Activated T-cell treated with anti-CD3 and anti-CD28 coated beads, Interleukin-2, amount 50 U/mL, for 48 hours (primary cell): ENCODE results near the gene ACOT8.
"Not testable (repeated sequence)": the region's sequence is repeated elsewhere in the genome, so short reads cannot be mapped to it uniquely, and the experiment has no call there.

Experiments used
- DNase-seq, 2 experiments: peaks; one replicate each; pipeline ENCODE4 v3.0.0-alpha.2; 2020

ACOT8 gene

DNA sequence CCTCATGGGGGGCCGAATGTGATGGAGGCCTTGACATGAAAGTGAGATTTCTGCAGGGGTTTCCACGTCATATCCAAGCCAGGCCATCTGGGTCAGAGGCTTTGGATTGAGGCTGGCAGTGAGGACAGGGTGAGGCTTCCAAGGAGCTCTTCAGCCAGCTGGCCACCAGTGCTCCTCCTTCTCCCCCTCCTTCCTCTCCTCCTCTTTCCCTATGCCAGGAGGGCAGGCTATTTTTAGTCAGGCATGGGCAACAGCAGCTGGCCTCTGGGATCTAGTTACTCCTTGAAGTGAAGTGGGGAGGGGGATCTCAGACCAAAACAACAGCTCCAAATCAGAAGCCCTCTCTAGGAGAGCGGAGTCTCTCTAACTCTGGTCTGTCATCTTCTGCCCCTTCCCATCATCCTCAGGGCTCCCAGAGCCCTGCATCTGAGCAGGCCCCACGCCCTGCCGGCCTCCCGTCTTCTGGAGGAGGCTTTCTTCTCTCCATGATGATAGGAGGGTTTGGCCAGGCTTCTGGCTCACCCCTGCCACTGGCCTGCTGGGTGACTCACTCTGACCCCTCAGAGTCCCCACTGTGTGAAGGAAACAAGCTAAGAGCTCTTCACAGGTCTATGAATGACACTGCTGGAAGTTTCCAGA is 30.7 kb downstream of the ACOT8 start:
- DNase-seq = no peak

DNA sequence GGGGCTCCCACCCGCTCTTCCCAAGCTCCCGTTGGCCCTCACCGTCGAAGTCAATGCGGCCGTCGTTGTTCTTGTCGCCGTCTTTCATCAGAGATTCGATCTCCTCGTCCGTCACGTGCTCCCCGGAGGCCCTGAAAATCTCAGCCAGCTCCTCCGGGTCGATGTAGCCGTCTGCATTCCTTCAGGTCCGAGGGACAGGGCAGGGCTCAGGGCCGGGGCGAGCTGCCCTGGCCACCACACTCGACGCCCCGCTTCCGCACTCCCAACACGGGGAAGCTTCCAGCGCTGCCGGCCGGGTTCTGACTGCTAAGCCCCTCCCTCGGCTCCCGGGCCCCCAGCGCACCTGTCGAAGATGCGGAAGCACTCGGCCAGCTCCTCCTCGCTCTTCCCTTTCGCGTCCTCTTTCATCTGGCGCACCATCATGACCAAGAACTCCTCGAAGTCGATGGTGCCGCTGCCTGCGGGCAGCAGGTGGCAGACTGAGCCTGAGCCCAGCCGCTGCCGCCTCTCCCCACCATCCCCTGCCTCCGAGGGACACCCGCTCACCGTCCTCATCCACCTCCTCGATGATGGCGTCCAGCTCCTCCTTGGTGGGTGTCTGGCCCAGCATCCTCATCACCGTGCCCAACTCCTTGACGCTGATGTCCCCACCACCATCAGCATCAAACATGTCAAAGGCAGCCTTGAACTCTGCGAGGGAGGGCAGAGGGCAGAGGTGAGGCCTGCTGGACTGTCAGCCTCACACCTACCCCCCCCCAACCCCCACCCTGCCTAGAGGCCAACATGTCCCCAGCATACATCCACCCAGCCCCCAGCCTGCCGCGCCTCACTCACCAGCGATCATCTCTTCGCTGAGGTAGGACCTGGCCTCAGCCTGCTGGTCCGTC is 33.0 kb downstream of the ACOT8 start:
- peak; percentile 54 to 70 for DNase-seq

DNA sequence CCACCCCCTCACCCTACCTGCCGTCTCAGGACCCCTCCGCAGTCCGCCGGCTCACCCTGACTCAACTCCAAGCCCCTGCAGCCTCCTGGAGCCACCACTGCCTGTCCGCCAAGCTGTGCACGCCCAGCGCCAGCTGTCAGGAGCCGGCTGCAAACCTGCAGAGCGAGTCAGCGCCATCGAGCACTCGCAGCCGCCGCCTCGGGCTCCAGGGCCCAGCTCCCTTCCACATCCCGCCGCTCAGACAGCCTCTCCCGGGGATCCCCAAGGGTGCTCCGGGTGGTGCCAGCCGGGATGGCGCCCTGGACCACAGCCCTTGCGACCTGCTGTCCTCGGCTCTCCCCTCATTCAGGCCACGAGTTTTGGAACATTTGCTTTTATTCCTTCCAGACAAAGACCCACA is 34.3 kb downstream of the ACOT8 start:
- DNase-seq = no peak

DNA sequence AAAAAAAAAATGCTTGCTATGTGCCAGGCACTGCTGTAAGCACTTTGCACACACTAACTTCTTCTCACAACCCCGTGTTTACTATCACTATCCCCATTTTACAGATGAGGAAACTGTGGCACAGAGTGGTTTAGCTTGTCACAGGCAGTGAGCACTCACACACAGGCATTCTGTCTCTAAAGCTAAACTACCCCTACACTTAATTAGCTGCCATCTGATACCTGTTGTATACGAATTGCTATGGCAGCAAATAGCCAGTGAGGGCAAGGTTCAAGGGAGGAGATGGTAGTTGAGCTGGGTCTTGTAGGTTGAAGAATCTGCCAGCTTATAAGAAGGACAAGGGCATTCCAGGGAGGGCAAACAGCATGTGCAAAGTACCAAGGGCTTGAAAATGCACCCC is 35.2 kb downstream of the ACOT8 start:
- DNase-seq = no peak

DNA sequence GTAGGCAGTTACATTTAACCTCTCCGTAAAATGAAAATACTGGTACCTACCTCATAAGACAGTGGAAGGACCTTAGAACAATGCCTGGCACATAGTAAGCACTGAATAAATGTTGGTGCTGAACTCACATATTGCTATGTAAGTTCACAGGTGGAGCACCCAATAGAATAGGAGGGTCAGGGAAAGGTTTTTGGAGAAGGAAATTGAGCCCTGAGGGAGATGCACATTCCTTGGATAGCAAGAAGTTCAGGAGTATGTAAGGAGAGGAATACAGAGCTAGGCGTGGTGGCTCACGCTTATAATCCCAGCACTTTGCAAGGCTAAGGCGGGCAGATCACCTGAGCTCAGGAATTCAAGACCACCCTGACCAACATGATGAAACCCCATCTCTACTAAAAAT is 37.7 kb downstream of the ACOT8 start:
- DNase-seq = no peak

DNA sequence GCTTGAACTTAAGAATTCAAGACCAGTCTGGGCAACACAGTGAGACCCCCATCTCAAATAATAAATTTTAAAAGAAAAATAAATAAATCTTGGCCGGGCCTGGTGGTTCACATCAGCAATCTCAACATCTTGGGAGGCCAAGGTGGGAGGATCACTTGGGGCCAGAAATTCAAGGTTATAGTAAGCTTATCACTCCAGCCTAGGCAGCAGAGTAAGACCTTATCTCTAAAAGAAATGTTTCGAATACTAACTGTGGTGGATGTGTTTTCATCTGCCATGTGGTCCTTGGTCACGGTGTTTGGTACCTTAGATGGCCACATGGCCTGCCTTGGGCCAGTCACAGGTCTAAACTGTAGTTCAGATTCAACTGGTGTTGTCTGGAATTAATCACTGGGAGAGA is 39.0 kb downstream of the ACOT8 start:
- DNase-seq = no peak

DNA sequence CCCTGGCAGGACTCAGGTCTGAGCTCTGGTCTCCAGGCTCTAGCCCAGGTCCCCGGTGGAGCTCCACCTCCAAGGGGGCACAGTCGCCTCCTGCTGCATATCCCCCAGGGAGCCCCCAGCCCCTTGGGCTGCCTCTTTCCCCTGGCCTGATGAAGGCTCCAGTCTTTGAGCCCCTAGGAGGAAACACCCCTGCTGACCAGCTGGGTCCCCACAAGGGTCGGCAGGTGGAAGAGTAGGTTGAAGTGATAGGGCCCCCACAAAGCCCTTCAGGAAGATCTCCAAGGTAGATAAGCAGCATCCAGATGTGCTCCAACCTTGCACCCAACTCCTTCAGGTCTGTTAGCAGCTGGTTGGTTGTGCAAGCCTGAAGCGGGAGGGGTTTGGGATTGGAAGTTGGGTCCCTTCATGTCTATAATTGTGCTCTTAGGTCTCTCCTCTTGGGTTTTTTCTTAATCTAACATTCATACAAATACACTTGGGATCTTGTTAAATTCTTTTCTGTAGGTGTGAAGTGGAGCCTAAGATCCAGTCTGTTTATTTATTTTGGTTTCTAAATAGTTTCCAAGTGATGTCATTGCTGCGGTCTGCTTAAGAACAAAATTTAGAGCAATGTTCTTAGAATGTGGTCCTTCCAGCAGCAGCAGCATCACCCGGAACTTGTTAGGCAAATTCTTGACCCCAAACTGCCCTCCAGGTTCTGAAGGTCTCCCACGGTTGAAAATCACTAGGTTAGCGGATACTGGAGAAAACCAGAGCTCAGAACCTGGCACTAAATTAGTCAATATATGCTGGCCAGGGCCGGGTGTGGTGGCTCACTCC is 39.6 kb downstream of the ACOT8 start:
- no peak for DNase-seq

DNA sequence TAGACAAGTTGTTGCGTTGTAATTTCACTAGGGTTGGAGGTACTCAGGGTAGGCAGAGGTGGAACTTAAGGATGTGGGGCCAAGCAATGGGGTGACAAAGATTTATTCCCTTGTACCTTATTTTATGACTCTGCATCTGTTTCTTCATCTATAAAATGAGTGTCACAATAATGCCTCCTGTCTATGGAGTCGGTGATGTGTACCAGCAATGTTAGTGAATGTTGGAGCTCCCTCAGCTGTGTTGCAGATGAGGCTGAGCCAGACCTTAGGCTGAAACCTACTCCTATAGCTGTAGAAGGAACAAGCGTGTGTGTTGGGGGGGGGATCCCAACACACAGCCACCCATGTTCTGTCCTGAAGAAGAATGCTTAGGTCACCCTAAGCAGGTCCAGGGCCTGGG is 40.2 kb downstream of the ACOT8 start:
- DNase-seq = no peak

DNA sequence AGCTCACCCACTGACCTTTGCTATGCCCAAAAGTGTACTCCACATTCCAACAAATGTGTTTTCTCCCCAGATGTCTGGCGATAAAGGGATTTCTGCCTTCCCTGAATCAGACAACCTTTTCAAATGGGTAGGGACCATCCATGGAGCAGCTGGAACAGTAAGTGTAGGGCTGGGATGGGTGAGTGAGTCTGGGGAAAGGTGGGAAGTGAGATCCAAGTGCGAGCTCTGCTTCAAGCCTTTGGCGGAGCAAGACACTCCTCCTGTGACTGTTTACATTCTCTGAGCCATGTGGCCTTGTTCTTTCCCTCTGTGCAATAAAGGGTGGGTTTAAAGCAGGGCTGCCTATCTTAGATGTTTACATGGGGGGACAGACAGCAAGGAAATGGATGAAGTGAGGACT is 42.9 kb downstream of the ACOT8 start:
- no peak for DNase-seq

DNA sequence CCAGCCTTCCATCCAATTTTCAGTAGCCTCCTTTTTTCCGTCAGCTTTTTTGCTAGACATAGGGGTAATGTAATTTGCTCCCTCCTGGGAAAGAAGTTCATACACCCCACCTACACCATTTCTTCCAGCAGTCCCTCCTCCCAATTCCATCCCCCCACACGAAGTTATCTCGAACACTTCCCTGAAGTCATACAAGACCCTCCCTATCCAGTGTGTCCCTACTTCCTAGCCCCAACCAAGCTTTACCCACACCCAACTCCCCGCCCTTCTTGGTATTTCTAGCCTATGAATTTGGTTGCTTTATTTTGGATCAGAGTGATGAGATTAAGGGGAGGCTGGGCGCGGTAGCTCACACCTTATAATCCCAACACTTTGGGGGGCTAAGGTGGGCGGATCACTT is 43.7 kb downstream of the ACOT8 start:
- DNase-seq = no peak

DNA sequence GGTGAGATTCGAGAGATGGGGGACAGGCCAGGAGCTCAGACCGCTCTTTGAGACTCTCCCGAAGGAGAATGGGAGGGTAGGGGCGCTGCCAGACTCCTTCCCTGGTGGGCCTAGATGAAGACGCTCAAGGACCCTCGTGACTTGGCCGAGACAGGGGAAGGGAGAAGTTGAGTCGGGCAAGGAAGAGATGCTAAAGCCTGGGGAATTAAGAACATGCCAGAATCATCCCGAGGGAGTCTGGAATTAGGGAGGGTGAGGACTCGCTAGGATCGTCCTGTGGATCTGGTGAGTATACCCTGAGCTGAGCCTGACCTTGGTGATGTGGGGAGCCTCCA is 44.2 kb downstream of the ACOT8 start:
- no peak for DNase-seq

DNA sequence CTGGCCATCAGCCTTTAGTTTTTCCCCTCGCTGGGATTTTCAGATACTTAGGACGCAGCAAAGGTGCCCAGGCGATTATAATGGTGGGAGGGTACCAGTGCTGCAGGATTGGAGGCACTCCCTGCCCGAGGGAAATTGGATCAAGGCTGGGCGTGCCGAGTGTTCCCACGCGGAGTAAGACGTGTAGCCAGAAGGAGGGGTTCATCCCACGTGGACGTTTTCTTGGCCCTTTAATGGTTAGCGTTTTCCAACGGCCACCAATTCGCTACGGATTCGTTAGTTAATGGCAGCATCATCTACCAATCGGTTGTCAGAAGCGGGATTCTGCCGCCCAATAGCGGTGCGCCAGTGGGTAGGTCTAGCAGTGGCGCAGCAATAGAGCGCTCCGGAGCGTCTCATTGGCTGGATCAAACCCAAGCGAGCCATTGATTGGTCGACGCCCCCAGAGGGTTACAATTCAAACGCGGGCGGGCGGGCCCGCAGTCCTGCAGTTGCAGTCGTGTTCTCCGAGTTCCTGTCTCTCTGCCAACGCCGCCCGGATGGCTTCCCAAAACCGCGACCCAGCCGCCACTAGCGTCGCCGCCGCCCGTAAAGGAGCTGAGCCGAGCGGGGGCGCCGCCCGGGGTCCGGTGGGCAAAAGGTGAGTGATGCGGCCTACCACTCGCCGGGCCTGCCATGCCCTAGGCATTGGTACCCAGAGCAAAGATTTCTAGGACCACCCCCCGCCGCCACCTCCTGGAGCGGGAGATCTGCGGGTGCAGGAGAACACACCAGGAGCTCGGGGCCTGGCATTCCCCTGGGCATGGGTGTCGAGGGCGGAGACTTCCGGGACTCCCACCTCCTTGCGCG is 44.8 kb downstream of the ACOT8 start, which contains the start of gene UBE2C:
Gene UBE2C, plus strand, starts transcription at position 488 of the 849 bp plus-strand sequence. Its CDS starts 52 bp downstream, at position 540.
- DNase-seq = peak; percentile 95 to 96

DNA sequence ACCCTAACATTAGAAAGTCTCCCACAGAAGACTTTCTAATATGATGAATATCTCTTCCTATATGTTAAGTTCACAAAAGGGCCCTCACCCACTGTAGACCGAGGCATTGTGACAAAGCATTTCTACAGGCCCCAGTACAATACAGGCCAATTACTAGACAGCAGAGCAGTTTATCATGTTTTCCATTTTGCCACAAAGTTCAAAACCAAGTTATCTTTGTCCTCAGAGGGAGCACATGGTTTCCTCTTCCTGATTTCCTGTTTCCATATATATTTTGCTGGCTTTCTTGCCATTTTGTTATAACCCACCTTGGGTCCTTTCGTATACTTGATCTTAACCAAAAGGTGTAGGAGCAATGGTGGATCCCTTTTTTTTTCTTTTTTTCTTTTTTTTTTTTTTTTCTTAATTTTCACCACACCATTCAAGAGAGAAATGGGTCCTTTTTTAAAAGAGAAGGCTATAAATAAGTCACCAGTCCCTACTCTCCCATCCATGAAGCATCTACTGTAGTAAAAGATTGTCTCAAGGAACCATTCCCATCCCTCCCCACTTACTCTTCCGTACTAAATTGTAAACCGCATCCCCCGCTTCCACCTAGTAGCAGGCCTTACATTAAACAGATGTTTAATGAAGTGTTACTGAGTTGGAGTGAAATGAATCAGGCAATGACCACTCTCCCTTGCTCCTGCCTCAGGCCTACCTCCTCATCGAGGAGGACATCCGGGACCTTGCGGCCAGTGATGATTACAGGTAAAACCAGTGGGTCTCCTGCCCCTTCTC is 46.8 kb downstream of the ACOT8 start:
- no peak for DNase-seq

DNA sequence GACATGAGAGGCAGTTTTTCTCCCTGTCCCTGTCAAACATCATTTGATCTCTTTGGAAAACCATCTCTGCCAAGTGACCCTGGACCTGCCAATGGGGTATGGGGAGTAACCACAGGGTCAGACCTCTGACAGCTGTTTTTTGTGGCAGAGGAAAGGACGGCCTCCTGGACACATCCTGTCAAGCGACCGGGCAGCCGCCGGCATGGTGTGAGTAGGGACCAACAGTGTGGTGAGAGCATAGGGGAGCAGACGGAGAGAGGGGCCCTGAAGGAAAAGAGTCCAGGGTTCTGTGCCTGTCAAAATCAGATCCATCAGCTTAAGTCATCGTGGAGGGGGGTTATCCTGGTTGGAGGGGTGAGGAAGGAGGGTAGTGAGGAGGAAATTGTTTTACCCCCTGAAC is 55.3 kb downstream of the ACOT8 start:
- no peak for DNase-seq

DNA sequence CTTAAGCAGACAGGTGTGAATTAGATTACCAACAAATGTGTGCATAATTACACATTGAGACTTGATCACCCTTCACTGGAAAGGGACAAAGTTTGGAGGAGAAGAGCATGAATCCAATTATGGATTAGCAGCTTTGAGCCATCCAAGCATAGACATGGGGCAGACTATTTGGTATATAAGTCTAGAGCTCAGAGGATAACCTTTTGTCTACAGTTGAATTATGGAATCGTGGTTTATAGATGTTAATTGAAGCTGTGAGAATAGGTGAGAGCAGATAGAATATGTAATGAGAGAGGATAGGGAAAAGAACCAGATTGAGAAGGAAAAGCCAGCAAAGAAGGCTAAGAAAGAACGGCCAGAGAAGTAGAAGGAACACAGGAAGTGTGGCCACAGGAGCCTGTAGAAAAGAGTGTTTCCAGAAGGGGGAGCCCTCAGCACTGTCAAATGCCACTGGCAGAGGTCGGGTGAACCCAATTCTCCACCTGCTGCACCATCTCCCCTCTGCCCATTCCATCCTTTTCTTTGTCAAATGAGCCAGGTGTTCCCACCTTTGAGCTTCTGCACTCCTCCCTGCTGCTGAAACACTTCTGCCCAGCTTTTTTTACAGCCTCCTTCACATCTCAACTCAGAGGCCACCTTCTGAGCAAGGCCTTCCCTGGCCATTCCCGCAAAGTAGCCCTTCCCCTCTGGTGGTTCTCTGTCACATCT is 58.1 kb downstream of the ACOT8 start:
- peak; percentile 69 to 73 for DNase-seq

DNA sequence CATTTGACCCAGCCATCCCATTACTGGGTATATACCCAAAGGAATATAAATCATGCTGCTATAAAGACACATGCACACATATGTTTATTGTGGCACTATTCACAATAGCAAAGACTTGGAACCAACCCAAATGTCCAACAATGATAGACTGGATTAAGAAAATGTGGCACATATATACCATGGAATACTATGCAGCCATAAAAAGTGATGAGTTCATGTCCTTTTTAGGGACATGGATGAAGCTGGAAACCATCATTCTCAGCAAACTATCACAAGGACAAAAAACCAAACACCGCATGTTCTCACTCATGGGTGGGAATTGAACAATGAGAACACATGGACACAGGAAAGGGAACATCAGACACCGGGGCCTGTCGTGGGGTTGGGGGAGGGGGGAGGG is 59.2 kb downstream of the ACOT8 start:
- DNase-seq = not testable (repeated sequence)

DNA sequence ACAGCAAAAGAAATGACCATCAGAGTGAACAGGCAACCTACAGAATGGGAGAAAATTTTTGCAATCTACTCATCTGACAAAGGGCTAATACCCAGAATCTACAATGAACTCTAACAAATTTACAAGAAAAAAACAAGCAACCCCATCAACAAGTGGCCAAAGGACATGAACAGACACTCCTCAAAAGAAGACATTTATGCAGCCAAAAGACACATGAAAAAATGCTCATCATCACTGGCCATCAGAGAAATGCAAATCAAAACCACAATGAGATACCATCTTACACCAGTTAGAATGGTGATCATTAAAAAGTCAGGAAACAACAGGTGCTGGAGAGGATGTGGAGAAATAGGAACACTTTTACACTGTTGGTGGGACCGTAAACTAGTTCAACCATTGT is 59.7 kb downstream of the ACOT8 start:
- not testable (repeated sequence) for DNase-seq

DNA sequence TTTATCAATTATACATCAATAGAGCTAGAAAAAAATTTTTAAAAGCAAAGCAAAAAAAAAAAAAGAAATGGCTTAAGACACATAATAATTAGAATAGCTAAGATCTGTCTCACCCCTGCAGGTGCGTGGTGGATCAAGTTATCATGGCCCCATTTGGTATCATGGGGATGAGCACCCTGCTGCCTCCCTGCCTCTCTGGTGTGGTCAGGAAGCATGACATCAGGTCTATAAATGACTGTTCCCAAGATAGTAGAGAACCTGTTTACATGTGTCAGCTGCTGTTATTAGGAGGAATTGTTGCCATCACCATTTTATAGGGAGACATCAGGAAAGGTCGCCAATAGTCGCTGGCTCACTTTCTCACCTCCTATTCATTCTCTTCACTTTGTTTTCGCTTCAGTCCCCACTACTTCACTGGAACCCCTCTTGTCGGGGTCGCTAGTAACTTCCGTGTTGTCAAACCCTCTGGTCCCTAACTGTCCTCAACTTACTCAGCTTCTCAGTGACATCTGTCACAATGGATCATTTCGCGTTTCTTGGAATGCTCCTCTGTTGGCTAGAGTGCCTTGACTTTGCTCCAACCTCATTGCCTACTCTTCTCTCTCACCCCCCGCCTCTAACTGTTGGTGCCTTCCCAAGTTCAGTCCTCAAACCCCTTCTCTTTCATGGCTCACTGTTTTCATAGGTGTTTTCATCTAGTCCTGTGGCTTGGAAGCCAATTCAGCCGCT is 60.7 kb downstream of the ACOT8 start:
- DNase-seq = no peak

DNA sequence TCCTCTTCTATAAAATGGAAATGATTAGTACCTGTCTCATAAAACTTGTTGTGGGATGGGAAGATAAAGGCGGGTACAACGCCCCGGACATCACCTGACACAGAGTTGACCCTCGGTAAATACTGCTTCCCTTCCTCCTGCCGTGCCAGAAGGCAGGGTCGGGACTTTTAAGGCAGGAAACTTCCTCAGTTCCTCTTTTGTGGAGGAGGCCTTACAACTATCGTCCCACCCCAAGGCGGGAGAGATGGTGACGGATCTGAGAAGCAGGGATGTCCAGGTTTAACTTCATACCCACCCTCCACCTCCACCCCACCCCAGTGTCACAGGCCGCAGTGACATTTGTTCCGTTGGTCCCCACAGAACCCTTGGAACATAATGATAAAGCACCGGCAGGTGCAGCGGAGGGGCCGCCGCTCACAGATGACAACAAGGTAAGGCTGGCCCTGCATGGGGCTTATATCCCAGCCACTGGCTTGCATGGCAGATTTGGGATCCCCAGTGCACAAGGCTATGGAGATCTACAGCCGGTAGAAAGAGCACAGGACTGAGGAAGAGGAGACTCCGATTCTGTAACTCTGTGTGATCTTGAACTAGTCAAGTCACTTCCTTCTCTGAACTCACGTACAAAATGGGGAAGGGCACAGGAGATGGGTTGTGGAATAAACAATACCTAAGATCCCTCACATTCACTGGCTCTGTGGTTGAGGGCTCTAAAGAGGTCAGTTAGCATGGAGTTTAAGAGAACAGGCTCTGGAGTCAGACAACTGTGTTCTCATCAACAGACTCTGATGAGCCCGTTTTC is 64.7 kb downstream of the ACOT8 start:
- DNase-seq = peak in 1 of 2 experiments; percentile 20
